GM10847 (cell line): ENCODE results near the gene GPR162.
A peak's percentile ranks its signal among the peaks of the same experiment; 100 is the strongest.

ENCODE experiments used
- POLR2A ChIP-seq: IDR thresholded peaks from 2 replicates; pipeline ENCODE4 v1.6.1; 2011; ENCODE audit not compliant: insufficient read length; ENCODE audit errors: extremely low read depth

Gene GPR162

GRCh38 chr12:6866163-6866919, 44.7 kb downstream of the GPR162 start:
- TF ChIP-seq POLR2A = no peak

- no peak for TF ChIP-seq POLR2A
Measured at GRCh38 chr12:6866920-6867412, 45.3 kb downstream of the GPR162 start.

- TF ChIP-seq POLR2A = peak; percentile 98
Measured at GRCh38 chr12:6867413-6868210, 46.0 kb downstream of the GPR162 start, which contains the start of gene TPI1. TSS of gene TPI1 (plus strand) at chr12:6867531. CDS start at chr12:6867567, 36 bp downstream.

GRCh38 chr12:6868211-6869048, 46.8 kb downstream of the GPR162 start:
- TF ChIP-seq POLR2A = no peak

- TF ChIP-seq POLR2A = no peak
Measured at GRCh38 chr12:6869049-6870021, 47.7 kb downstream of the GPR162 start.

GRCh38 chr12:6871052-6871957, 49.7 kb downstream of the GPR162 start:
- TF ChIP-seq POLR2A = no peak

GRCh38 chr12:6872073-6873048, 50.7 kb downstream of the GPR162 start:
- TF ChIP-seq POLR2A = peak; percentile 42

GRCh38 chr12:6873094-6874014, 51.7 kb downstream of the GPR162 start, which contains the start of gene SPSB2:
TSS of gene SPSB2 (minus strand) at chr12:6873303. CDS start at chr12:6872901, 402 bp downstream.
- peak; percentile 37 for TF ChIP-seq POLR2A
